Prostate gland (tissue), 2 donors: Measurements from ENCODE around the gene ZNF22.

Experiments used
- POLR2AphosphoS5 ChIP-seq: sonication (generic); formaldehyde crosslinking; IDR thresholded peaks from one replicate; pipeline ENCODE4 v1.6.1; 2017; ENCODE audit warnings: antibody characterized with exemption
- TF ChIP-seq, protein P1 (sequence below), 4 experiments: fragments of 200-600 bp in 2 of 4; fragments of 450-650 bp in 2 of 4; sonication (generic) in 2 of 4; IDR thresholded peaks; 1 replicate in 3 of 4; 2 replicates in 1 of 4; pipeline ENCODE4 v1.5.1; 2016 to 2019; ENCODE audit warnings: antibody characterized with exemption in 4 of 4, mild to moderate bottlenecking in 2 of 4, moderate library complexity in 2 of 4

DNA sequence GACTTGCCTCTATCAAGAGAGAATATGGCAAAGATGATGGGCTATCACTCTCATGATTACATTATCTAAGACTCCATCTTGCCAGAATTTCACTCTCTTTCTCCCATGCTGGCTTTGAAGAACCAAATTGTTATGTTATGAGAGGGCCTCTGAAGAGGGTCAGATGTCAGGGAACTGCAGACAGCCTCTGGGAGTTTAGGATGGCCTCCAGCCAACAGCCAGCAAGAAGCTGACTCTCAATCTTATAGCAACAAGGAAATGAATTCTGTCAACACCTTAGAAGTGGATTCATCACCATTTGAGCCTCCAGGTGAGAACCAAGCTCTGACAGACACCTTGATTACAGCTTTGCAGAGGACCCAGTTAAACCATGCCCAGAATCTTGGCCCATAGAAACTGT, 33.6 kb downstream of the ZNF22 start:
- TF ChIP-seq, protein P1, sequence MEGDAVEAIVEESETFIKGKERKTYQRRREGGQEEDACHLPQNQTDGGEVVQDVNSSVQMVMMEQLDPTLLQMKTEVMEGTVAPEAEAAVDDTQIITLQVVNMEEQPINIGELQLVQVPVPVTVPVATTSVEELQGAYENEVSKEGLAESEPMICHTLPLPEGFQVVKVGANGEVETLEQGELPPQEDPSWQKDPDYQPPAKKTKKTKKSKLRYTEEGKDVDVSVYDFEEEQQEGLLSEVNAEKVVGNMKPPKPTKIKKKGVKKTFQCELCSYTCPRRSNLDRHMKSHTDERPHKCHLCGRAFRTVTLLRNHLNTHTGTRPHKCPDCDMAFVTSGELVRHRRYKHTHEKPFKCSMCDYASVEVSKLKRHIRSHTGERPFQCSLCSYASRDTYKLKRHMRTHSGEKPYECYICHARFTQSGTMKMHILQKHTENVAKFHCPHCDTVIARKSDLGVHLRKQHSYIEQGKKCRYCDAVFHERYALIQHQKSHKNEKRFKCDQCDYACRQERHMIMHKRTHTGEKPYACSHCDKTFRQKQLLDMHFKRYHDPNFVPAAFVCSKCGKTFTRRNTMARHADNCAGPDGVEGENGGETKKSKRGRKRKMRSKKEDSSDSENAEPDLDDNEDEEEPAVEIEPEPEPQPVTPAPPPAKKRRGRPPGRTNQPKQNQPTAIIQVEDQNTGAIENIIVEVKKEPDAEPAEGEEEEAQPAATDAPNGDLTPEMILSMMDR (IDR thresholded peaks at IDR 0.05) = no peak
- TF ChIP-seq POLR2AphosphoS5 = no peak
